Psoas muscle (tissue), 8 donors: ENCODE results near the gene PDIA3. TPM values are rescaled to one million over a fixed set of nuclear protein-coding genes. Genes with fewer than 3 reads are reported as not detected.

ENCODE experiments used
- ATAC-seq, 4 donors: fragments of 200-7000 bp; cut with Tn5 transposase; one replicate each; pipeline ENCODE4 v1.9.1; 2020; ENCODE audit warnings: moderate library complexity in 3 of 4, mild to moderate bottlenecking in 2 of 4
- DNase-seq, 2 donors: peaks; one replicate each; pipeline ENCODE4 v3.0.0-alpha.2; 2020
- H3K27ac ChIP-seq: fragments of 200-600 bp; one replicate; pipeline ENCODE4 v1.8.0; 2022
- H3K27me3 ChIP-seq, 3 donors: fragments of 200-600 bp in 1 of 3; one replicate each; pipeline versions ENCODE4 v1.6.1 to v1.8.0; 2013 to 2022; ENCODE audit warnings: low read length in 2 of 3, mild to moderate bottlenecking in 2 of 3, moderate library complexity in 1 of 3; ENCODE audit not compliant: insufficient read depth in 3 of 3
- H3K36me3 ChIP-seq, 2 donors: fragments of 200-600 bp in 1 of 2; one replicate each; pipeline versions ENCODE4 v1.6.1 to v1.8.0; 2013 to 2022; ENCODE audit warnings: low read depth in 1 of 2, mild to moderate bottlenecking in 1 of 2, moderate library complexity in 1 of 2; ENCODE audit not compliant: insufficient read depth in 1 of 2
- H3K4me1 ChIP-seq: fragments of 200-600 bp; one replicate; pipeline ENCODE4 v1.8.0; 2022
- H3K4me3 ChIP-seq: fragments of 200-600 bp; one replicate; pipeline ENCODE4 v1.8.0; 2022; ENCODE audit warnings: mild to moderate bottlenecking
- H3K9me3 ChIP-seq: fragments of 200-600 bp; one replicate; pipeline ENCODE4 v1.8.0; 2022
- whole genome bisulfite sequencing, 3 donors: extraction: QIAGEN DNeasy Blood & Tissue Kit; methylation state at CpG; one replicate each; pipeline versions ENCODE4 v1.1.6 to v1.1.7; 2013; 5-methylcytosine and 5-hydroxymethylcytosine counted together
- intact Hi-C, 2 donors: fragments of 100-400 bp; cut with DNase I; formaldehyde crosslinking; loops; one replicate each; pipeline versions ENCODE4 v1.11.0 to v1.14.2; 2022
- polyA plus RNA-seq, 3 donors: library from polyadenylated mRNA; stranded (reverse); fragments of 200-250 nt; gene quantifications; one replicate each; pipeline ENCODE4 v1.2.3, GENCODE V29; 2013
- total RNA-seq, 4 donors: library from RNA; stranded (reverse); fragmentation: NEBNext Ultra II Directional in 2 of 4; extraction: Animal tissue kit (Norgen Biotek cat#: 25700) in 2 of 4; gene quantifications; one replicate each; pipeline versions ENCODE4 v1.2.1 to v1.2.4, GENCODE V29; 2021 to 2023
- TF ChIP-seq, protein P1 (sequence below): fragments of 200-600 bp; IDR thresholded peaks from one replicate; pipeline ENCODE4 v1.8.0; 2022; ENCODE audit warnings: antibody characterized with exemption
- donor health status: healthy with polysubstance abuse.
- donor health status: DM: no; HTN: no; CAD: no; lungs with moderate emphysema.
- donor health status: Bipolar disorder and iron deficiency.
- donor health status: healthy.
- donor health status: DM: yes; HTN: yes; CAD: no.
- donor health status: DM: no; HTN: no; CAD: no.
- donor health status: DM: no; HTN: no; CAD: no.
- donor health status: DM: yes; HTN: yes; CAD: no.

Gene PDIA3
- total and polyA plus RNA-seq, 7 donors: 48.0 to 89.0 (median 62.1) TPM

DNA sequence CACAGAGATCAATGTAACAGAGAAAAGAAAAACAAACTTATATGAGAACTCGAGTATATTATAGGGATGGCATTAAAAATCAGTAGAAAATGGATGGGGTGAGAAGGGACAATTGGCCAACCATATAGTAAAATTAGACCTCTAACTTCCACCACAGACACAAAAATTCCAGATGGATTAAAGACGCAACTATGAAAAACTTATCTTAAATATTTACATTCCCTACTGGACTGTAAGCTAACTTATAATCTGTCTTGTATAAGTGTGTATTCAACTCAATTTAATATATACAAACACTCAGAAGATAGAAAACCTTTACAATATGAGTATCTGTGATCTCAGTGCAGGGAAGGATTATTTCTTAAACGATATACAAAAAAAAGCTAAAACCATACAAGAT, 75.3 kb downstream of the PDIA3 start:
- Histone ChIP-seq H3K9me3 (no peaks in the 10 kb centered on the region), H3K36me3 (peaks cover 0 to 16% of the 10 kb centered on the region in 2 donors), H3K4me3 (no peak overlapping the region), H3K27me3 (peaks cover 0 to 11% (median 0%) of the 10 kb centered on the region in 3 donors), H3K27ac (no peak overlapping the region), H3K4me1 (peaks cover 14% of the 10 kb centered on the region)
- 83 to 88% (median 87%) methylated on average over 3 of the region's 3 CpGs for WGBS, 3 donors
- TF ChIP-seq, protein P1, sequence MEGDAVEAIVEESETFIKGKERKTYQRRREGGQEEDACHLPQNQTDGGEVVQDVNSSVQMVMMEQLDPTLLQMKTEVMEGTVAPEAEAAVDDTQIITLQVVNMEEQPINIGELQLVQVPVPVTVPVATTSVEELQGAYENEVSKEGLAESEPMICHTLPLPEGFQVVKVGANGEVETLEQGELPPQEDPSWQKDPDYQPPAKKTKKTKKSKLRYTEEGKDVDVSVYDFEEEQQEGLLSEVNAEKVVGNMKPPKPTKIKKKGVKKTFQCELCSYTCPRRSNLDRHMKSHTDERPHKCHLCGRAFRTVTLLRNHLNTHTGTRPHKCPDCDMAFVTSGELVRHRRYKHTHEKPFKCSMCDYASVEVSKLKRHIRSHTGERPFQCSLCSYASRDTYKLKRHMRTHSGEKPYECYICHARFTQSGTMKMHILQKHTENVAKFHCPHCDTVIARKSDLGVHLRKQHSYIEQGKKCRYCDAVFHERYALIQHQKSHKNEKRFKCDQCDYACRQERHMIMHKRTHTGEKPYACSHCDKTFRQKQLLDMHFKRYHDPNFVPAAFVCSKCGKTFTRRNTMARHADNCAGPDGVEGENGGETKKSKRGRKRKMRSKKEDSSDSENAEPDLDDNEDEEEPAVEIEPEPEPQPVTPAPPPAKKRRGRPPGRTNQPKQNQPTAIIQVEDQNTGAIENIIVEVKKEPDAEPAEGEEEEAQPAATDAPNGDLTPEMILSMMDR: no peak
- intact Hi-C loops: no loop called here
- no peak for DNase-seq
- ATAC-seq: no peak

Other genes with a start within 250 kb of the PDIA3 start
- 10 to 100 TPM in 1 of 4 donors, 1 to 10 TPM in 3; 2.7 to 25.1 (median 7.9) TPM for gene MAP1A, start 228.8 kb upstream of the PDIA3 start, total RNA-seq
- gene MAP1A, start 228.8 kb upstream of the PDIA3 start, polyA plus RNA-seq: 1 to 10 TPM in 2 of 3 donors, under 1 TPM in 1; 0.63 to 1.7 (median 1.3) TPM
- gene PPIP5K1, start 156.2 kb upstream of the PDIA3 start, total RNA-seq: 10 to 100 TPM; 19.3 to 37.3 (median 27.9) TPM
- gene PPIP5K1, start 156.2 kb upstream of the PDIA3 start, polyA plus RNA-seq: 10 to 100 TPM in 1 of 3 donors, 1 to 10 TPM in 2; 4.5 to 14.2 (median 5.2) TPM
- under 1 TPM in 1 of 4 donors, not detected in 3; 0.21 TPM for gene CKMT1B, start 152.4 kb upstream of the PDIA3 start, total RNA-seq
- gene CKMT1B, start 152.4 kb upstream of the PDIA3 start, polyA plus RNA-seq: under 1 TPM in 2 of 3 donors, not detected in 1; 0.10 to 0.14 TPM
- under 1 TPM in 3 of 4 donors, not detected in 1; 0.08 to 0.62 (median 0.20) TPM for gene STRC, start 127.6 kb upstream of the PDIA3 start, total RNA-seq
- gene STRC, start 127.6 kb upstream of the PDIA3 start, polyA plus RNA-seq: under 1 TPM in 2 of 3 donors, not detected in 1; 0.10 to 0.31 TPM
- gene CATSPER2, start 97.6 kb upstream of the PDIA3 start, total RNA-seq: 1 to 10 TPM in 3 of 4 donors, under 1 TPM in 1; 0.87 to 1.4 (median 1.2) TPM
- gene CATSPER2, start 97.6 kb upstream of the PDIA3 start, polyA plus RNA-seq: 1 to 10 TPM in 2 of 3 donors, under 1 TPM in 1; 0.80 to 3.2 (median 3.1) TPM
- gene CKMT1A, start 52.6 kb upstream of the PDIA3 start, total RNA-seq: not detected
- under 1 TPM; 0.03 to 0.14 (median 0.12) TPM for gene CKMT1A, start 52.6 kb upstream of the PDIA3 start, polyA plus RNA-seq
- 1 to 10 TPM; 1.3 to 8.5 (median 2.3) TPM for gene ELL3, start 30.5 kb downstream of the PDIA3 start, total RNA-seq
- 1 to 10 TPM; 1.5 to 4.6 (median 4.1) TPM for gene ELL3, start 30.5 kb downstream of the PDIA3 start, polyA plus RNA-seq
- gene SERF2, start 45.9 kb downstream of the PDIA3 start, total RNA-seq: 1,000 to 10,000 TPM in 1 of 4 donors, 100 to 1,000 TPM in 3; 471 to 1,023 (median 623) TPM
- 1,000 to 10,000 TPM; 1,091 to 1,648 (median 1,147) TPM for gene SERF2, start 45.9 kb downstream of the PDIA3 start, polyA plus RNA-seq
- under 1 TPM; 0.18 to 0.30 (median 0.21) TPM for gene SERINC4, start 53.8 kb downstream of the PDIA3 start, total RNA-seq
- under 1 TPM; 0.15 to 0.93 (median 0.57) TPM for gene SERINC4, start 53.8 kb downstream of the PDIA3 start, polyA plus RNA-seq
- gene HYPK, start 54.2 kb downstream of the PDIA3 start, total RNA-seq: 10 to 100 TPM; 17.7 to 28.0 (median 18.9) TPM
- 10 to 100 TPM in 2 of 3 donors, under 1 TPM in 1; 0.77 to 36.5 (median 26.4) TPM for gene HYPK, start 54.2 kb downstream of the PDIA3 start, polyA plus RNA-seq
- gene MFAP1, start 78.3 kb downstream of the PDIA3 start, total RNA-seq: 10 to 100 TPM; 18.0 to 21.4 (median 20.7) TPM
- gene MFAP1, start 78.3 kb downstream of the PDIA3 start, polyA plus RNA-seq: 10 to 100 TPM; 17.2 to 31.4 (median 23.5) TPM
- under 1 TPM; 0.47 to 0.88 (median 0.75) TPM for gene WDR76, start 80.6 kb downstream of the PDIA3 start, total RNA-seq
- gene WDR76, start 80.6 kb downstream of the PDIA3 start, polyA plus RNA-seq: under 1 TPM; 0.34 to 0.70 (median 0.59) TPM